Dedifferentiated amniotic fluid mesenchymal stem cell (primary cell): Measurements from ENCODE around the gene FAIM2.

Experiments used
- DNase-seq: peaks from one replicate; pipeline ENCODE4 v3.0.0-alpha.2; 2016; ENCODE audit errors: extremely low spot score

The FAIM2 gene

GRCh38 chr12:49824416-49824815 lies 79.3 kb downstream of the FAIM2 start:
- DNase-seq: no peak

DNA sequence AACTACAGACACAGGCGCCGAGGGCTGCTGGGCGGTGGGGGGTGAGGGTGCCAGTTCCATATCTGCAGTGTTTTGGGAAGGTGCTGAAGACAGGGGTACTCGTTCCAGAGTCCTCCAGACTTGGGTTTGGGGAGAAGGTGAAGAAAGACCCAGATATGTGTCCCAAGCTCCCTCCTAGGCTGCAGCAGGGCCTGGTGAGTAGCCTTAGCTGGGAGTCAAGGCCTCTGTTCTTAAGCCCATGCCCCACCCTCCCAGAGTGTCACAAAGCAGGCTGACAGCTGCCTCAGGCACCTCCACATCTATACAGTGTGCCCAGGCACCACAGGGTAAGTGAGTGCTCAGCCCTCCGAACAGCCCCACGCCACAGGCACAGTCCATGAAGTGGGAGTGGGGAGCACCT lies 79.7 kb downstream of the FAIM2 start:
- DNase-seq: no peak

GRCh38 chr12:49823350-49823749 lies 80.3 kb downstream of the FAIM2 start:
- DNase-seq: no peak

DNA sequence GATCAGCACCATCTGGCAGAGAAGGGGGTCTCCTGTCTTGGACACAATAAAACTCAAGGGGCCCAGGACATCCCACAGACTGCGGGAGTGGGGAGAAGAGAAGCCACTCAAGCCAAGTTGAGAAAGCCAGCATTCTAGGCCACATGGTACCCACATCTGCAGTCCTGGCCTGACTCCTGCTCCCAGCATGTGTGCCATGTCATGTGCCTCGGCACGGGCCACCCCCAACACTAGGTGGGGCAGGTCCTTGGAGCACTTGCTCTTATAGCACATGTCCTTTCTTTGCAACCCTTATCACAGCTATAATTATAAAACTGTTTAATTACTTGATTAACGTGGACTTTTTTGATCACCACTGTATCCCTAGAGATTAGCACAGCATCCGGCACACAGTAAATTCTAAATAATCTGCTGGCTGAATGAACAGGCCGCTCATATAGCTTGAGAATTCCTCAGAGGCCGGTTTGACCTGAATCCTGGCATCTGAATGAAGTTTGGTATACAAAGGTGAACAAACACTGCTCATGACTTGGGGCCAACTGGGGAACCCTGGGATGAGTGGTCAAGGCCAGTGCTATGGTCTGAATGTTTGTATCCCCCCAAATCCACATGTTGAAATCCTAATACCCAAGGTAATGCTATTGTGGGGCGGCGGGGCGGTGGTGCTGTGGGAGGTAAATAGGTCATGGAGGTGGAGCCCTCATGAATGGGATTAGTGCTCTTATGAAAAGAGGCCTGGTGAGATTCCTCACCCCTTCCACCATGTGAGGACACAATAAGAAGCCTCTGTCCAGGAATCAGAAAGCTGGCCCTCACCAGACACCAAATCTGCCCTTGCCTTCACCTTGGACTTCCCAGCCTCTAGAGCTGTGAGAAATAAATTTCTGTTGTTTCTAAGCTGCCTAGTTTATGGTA lies 82.1 kb downstream of the FAIM2 start:
- no peak for DNase-seq

DNA sequence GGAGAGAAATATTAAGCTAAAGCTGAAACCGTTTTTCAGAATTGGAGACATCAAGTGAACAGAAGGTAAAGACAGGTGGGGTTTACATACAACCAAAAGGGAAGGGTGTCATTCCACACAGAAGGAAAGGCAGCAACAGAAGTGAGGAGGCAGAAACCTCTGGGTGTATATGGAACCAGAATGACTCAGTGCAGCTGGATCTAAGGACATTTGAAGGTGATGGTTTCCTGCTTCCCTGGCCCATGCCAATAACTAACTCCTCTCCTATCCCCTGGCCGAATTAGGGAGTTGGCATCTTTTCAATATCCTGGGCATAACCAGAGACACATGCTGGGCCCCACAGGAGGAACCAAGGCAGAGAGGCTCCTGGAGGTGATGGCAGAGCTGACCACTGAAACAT lies 83.9 kb downstream of the FAIM2 start:
- no peak for DNase-seq

DNA sequence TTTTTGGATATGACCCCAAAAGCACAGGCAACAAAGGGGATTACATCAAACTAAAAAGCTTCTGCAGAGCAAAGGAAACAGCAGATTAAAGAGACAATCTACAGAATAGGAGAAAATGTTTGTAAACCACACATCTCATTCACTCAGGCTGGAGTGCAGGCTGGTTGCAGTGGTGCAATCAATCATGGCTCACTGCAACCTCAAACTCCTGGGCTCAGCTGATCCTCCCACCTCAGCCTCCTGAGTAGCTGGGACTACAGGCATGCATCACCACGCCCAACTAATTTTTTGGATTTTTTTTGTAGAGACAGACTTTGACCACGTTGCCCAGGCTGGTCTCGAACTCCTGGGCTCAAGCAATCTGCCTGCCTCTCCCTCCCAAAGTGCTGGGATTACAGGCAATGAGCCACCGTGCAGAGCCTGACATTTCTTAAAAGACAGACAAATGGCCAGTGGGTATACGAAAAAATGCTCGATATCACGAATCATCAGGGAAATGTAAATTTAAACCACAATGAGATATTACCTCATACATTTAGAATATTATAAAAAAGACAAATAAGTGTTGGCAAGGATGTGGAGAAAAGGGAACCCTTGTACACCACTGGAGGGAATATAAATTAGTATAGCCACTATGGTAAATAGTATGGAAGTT lies 85.3 kb downstream of the FAIM2 start:
- no peak for DNase-seq
